Stomach (tissue), 4 donors: Measurements from ENCODE around the gene SLC5A7.

Experiments used
- CTCF ChIP-seq, 7 experiments: fragments of 450-650 bp in 4 of 7; fragments of 200-600 bp in 3 of 7; sonication (generic) in 3 of 7; IDR thresholded peaks; one replicate each; pipeline ENCODE4 v1.5.1; 2016 to 2019; ENCODE audit warnings: antibody characterized with exemption in 7 of 7, control low read depth in 2 of 7, mild to moderate bottlenecking in 1 of 7
- EP300 ChIP-seq: sonication (generic); formaldehyde crosslinking; IDR thresholded peaks from one replicate; pipeline ENCODE4 v1.6.1; 2017; ENCODE audit warnings: antibody characterized with exemption
- POLR2A ChIP-seq, 4 donors: fragments of 450-650 bp; IDR thresholded peaks; one replicate each; pipeline ENCODE4 v1.6.1; 2016; ENCODE audit warnings: antibody characterized with exemption in 4 of 4, control low read depth in 2 of 4, mild to moderate bottlenecking in 1 of 4, moderate library complexity in 1 of 4
- POLR2AphosphoS5 ChIP-seq, 3 donors: sonication (generic); formaldehyde crosslinking; IDR thresholded peaks; one replicate each; pipeline ENCODE4 v1.6.1; 2016; ENCODE audit warnings: antibody characterized with exemption in 3 of 3

GRCh38 chr2:107984707-107985106 is 1.6 kb upstream of the SLC5A7 start:
- no peak for TF ChIP-seq CTCF (IDR thresholded peaks at IDR 0.05)
- no peak for TF ChIP-seq POLR2A (IDR thresholded peaks at IDR 0.05)
- TF ChIP-seq EP300: no peak
- TF ChIP-seq POLR2AphosphoS5 (IDR thresholded peaks at IDR 0.05): no peak
